T-helper 9 cell (primary cell): ENCODE data around the gene BCAS1.
A peak's percentile ranks its signal among the peaks of the same experiment; 100 is the strongest.

ENCODE experiments used
- DNase-seq: peaks from one replicate; pipeline ENCODE4 v3.0.0-alpha.2; 2020

The BCAS1 gene

GRCh38 chr20:53957451-53958172 is 112.8 kb downstream of the BCAS1 start:
- no peak for DNase-seq

GRCh38 chr20:53956013-53956715 is 114.2 kb downstream of the BCAS1 start:
- no peak for DNase-seq

GRCh38 chr20:53954723-53955658 is 115.4 kb downstream of the BCAS1 start:
- no peak for DNase-seq

DNA sequence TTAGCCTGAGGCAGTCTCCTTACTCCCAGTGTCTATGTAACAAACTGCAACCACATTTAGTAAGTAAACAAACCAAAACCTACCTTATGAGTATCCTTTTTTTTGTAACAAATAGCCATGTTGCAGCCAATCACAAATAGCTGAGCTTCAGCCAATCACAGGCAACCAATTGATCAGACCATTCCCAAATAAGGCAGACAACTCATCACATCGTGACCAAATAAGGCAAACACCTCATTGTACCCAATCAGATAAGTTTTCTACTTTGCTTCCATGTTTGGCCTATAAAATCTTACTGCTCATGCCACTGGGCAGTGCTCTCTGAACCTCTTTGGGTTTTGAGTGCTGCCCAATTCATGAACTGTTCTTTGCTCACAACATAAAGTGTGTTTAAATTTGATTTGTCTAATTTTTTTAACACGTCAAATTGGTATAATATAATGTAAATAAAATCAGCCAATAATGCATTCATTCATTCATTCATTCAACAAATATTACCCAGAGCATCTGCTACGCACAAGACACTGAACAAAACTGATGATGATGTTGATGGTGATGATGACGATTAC is 117.8 kb downstream of the BCAS1 start:
- DNase-seq, result no peak

GRCh38 chr20:53950578-53950977 is 119.8 kb downstream of the BCAS1 start:
- no peak for DNase-seq

DNA sequence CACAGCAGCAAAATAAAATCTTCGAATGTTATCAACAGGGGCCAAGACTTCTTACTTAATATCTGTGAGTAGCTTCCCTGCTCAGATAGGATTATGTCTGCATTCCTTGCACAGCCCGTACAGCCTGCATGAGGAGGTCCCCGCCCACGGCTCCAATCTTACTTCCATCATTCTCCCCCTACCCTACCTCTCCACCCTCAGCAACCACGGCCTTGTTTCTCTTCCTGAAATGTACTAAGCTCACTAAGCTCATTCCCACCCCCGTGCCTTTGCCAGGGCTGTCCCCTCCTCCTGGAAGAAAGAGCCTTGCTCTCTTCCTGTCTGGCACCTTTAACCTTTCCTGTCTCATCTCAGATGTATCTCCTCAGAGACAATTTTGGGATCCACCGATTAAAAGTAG is 120.4 kb downstream of the BCAS1 start:
- no peak for DNase-seq

DNA sequence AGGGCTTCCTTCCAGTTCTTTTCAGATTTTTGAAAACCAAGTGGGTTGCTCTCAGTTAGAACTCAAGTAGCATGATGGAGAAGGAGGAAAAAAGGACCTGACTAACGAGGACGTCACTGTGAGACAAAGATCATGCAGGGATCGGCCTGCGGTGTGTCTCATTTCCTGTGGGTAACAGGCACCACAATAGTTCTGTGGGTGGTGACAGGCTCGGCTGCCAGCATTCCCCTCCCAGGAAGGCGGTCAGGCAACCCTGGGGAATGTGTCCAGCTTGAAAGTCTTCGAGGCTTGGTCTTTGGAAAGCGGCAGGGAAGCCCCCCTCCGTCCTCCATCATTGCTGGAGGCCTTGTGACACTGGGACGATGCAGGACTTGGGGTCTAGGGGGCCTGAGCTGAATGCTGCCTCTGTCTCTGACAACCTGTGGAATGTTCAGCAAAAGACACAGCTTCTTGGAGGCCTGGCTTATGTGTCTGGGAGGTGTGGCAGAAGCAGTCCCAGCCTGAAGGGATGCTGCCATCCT is 121.0 kb downstream of the BCAS1 start:
- peak; percentile 68 for DNase-seq

DNA sequence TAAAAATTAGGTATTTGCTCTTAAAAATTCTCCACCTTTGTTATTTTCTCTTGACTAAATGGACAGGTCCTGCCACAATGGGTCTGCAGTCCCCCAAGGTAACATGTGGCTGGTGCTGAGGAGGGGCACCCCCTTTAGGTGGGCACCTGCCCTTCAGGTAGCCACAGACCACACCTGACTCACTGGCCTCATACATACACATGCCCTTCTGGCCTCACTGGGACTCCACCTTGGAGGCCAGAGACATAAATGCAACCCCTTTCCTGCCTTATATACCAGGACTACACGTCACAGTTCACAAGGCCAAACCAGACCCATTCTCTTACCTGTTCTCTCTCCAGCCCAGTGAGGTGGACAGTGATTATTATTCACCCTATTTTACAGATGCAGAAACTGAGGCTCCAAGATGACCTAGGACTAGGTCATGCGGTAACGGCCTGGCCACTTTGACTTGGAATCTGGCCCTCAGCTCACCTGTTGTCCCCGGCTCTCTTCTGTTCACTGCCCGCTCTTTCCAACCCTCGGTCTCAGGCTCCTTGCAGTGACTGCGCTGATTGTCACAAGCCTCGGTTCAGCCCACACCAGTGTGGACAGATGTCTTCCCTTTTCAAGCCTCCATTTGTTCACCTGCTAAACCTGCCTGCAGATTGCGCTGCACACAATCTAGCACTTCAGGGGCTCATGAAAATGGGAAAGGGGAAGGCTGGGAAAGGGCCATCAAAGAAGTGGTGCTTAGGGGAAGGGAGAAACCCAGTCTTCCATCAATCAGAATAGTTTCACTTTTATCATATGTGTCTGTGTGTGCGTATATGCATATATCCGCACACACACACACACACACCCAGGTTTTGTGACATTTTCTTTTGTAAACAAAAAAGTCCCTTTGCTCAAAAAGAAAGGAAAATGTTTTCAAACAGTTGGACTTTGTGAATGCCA is 121.7 kb downstream of the BCAS1 start:
- DNase-seq, result no peak

GRCh38 chr20:53947501-53948195 is 122.7 kb downstream of the BCAS1 start:
- no peak for DNase-seq

- no peak for DNase-seq
Measured at GRCh38 chr20:53946106-53946505, 124.3 kb downstream of the BCAS1 start.

DNA sequence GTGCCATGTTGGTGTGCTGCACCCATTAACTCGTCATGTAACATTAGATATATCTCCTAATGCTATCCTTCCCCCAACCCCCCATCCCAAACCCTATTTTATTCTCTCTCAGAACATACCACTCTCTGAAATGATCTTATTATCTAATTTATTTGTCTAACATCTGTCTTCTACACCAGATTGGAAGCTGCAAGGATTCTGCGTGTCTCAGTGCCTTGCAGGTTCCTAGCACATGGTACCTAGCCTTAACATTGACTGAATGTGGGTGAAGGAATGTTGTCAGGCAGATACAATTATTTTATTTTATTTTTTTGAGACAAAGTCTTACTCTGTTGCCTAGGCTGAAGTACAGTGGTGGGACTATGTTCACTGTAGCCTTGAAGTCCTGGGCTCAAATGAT is 124.9 kb downstream of the BCAS1 start:
- DNase-seq, result no peak

DNA sequence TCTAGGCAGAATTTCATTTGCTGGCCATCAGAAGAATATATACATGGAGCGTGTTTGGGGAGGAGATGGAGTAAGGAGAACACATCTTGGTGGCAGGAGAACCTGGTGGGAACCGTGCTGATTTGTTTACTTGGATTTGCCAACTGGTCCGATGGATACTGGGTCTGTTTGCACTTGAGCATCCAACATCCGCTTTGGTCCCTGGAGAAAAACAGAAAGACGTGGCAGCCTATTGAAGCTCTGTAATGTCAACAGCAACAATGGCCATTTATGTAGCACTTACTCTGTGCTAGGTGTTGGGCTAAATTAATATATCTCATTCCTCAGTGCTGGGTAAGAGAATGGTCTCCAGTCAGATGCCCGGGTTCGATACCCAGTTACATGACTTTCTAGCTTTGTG is 125.6 kb downstream of the BCAS1 start:
- DNase-seq, result no peak

- DNase-seq, result peak; percentile 15
Measured at GRCh38 chr20:53943522-53944291, 126.7 kb downstream of the BCAS1 start.

- DNase-seq, result no peak
Measured at GRCh38 chr20:53942973-53943372, 127.4 kb downstream of the BCAS1 start.

DNA sequence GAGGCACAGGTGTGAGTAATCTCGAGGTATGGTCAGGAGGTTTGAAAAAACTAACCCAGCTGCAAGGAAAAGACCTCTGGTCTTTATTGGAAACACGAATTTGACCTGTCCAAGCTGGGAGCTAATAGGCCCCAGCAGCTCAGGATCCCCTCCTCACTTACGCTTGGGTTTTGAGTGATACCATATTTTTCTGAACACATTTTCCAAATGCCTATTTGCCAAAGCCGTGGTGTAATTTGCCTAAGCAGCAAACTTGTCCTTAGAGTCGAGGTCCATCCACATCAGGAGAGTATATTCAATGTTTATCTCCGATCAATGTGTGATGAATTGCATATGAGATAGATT is 128.0 kb downstream of the BCAS1 start:
- no peak for DNase-seq

DNA sequence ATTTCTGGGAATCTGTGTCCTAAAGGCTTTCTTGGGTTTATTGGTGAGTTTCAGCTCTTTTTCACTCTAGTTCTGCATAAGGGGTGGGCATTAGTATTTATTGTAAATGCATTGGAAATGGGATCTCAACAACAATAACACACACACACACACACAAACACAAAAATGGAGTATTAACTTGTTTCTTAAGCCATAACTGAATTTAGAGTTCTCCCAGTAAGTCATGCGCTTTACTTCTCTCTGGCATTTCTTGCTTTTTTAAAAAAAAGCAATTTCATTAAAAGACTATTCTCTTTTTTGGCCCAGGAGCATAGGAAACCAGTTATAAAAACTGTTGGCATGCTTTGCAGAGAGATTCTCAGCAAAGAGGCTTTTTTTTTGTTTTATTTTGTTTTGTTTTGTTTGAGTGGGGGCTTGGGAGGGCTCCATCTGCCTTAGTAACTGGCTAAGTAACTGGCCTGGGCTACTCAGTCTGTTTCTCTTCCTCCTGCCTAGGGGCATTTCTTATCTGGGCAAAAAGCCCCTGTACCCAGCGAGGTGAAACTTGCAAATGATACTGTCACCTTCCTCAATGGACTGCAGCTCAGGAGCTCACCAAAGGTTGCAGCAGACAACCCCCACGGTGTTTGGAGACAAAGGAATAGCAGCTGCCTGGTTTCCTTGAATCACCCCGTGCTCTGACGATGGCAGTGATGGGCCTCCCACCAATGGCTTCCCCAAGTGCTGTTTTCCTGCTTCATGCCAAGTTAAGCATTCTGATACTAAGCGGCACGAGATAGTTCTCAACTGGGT is 128.5 kb downstream of the BCAS1 start:
- no peak for DNase-seq

DNA sequence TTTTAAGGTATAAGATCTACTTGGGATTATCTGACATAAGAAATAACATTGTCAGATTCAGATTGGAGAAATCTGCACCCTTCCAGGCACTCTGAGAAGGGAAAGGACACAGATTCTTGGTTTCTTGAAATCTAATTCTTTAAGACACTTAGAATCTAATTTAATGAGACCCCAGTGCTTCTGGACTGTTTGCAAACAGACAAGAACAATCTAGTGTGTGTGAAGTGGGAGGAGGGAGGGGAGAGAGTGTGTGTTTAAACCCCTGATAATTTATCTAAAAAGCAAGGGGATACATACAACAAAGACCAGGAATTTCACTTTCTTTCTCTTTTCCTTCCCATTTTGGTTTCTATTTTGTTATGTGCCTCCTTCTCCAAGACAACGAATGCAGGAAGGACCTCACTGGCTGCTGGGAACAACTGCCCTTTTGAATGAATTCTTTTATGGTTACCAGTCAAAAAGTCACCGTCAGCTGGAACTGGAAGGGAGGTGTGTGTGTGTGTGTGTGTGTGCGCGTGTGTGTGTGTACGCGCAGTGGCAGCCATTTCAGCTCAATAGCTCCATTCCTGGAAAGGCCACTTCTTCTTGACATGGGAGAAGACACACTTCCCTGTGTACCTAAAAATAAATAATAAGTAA is 129.4 kb downstream of the BCAS1 start:
- DNase-seq, result no peak

DNA sequence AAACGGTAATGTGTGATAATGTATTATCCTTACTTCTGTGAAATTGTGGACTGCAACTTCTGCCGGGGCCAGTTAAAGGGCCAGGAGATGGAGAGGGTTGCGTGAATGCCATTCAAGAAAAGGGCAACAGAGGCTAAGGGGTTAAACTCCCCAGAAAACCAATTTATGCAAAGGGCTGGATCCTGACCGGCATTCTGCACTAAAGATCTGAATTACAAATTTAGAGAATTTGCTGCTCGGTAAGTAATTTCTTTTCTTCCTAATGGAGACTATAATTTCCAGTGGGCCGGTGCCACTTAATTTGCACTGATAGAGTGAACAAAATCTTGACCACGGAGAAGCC is 130.1 kb downstream of the BCAS1 start:
- no peak for DNase-seq
